Measurements from ENCODE around the gene MFSD6.
"Not testable (repeated sequence)": the region's sequence is repeated elsewhere in the genome, so short reads cannot be mapped to it uniquely, and the experiment has no call there.

The MFSD6 gene

GRCh38 chr2:190497428-190497827 lies 89.3 kb downstream of the MFSD6 start:
- peaks cover 30% of the 10 kb centered on the region for H3K4me1 Mint-ChIP-seq (ENCODE audit: low read depth)
- H3K27ac Mint-ChIP-seq, result no peak overlapping the region
- H3K4me3 Mint-ChIP-seq, result no peak overlapping the region
- H3K36me3 Mint-ChIP-seq (ENCODE audit: low read depth), result peaks cover 66% of the 10 kb centered on the region
- H3K9me3 Mint-ChIP-seq, result peaks cover 31% of the 10 kb centered on the region
- no peak for DNase-seq (ENCODE audit: low spot score)
- H3K27me3 Mint-ChIP-seq (ENCODE audit: low read depth), result no peaks in the 10 kb centered on the region

- H3K4me3 Mint-ChIP-seq, result no peak overlapping the region
- H3K9me3 Mint-ChIP-seq, result peaks cover 14% of the 10 kb centered on the region
- H3K36me3 Mint-ChIP-seq (ENCODE audit: low read depth), result peaks cover 59% of the 10 kb centered on the region
- H3K4me1 Mint-ChIP-seq (ENCODE audit: low read depth), result peaks cover 21% of the 10 kb centered on the region
- H3K27me3 Mint-ChIP-seq (ENCODE audit: low read depth), result no peaks in the 10 kb centered on the region
- H3K27ac Mint-ChIP-seq, result no peak overlapping the region
- DNase-seq (ENCODE audit: low spot score), result no peak
Observed at GRCh38 chr2:190499273-190499672, 91.1 kb downstream of the MFSD6 start.

GRCh38 chr2:190500054-190500502 lies 91.9 kb downstream of the MFSD6 start:
- H3K27ac Mint-ChIP-seq, result no peak overlapping the region
- H3K4me3 Mint-ChIP-seq, result no peak overlapping the region
- H3K36me3 Mint-ChIP-seq (ENCODE audit: low read depth), result peaks cover 57% of the 10 kb centered on the region
- peaks cover 11% of the 10 kb centered on the region for H3K9me3 Mint-ChIP-seq
- no peaks in the 10 kb centered on the region for H3K27me3 Mint-ChIP-seq (ENCODE audit: low read depth)
- no peak for DNase-seq (ENCODE audit: low spot score)
- H3K4me1 Mint-ChIP-seq (ENCODE audit: low read depth), result peaks cover 13% of the 10 kb centered on the region

- peaks cover 53% of the 10 kb centered on the region for H3K36me3 Mint-ChIP-seq (ENCODE audit: low read depth)
- H3K27ac Mint-ChIP-seq, result no peak overlapping the region
Observed at GRCh38 chr2:190501231-190501630, 93.1 kb downstream of the MFSD6 start.

GRCh38 chr2:190501702-190502407 lies 93.7 kb downstream of the MFSD6 start:
- Mint-ChIP-seq H3K27me3 (ENCODE audit: low read depth) (no peaks in the 10 kb centered on the region), H3K4me3 (no peak overlapping the region), H3K9me3 (no peaks in the 10 kb centered on the region), H3K27ac (no peak overlapping the region), H3K36me3 (ENCODE audit: low read depth) (peaks cover 53% of the 10 kb centered on the region), H3K4me1 (ENCODE audit: low read depth) (peaks cover 3% of the 10 kb centered on the region)
- no peak for DNase-seq (ENCODE audit: low spot score)

More at GRCh38 chr2:190501231-190501630, 93.1 kb downstream of the MFSD6 start:
- Mint-ChIP-seq H3K4me1 (ENCODE audit: low read depth) (peaks cover 3% of the 10 kb centered on the region), H3K4me3 (no peak overlapping the region), H3K9me3 (no peaks in the 10 kb centered on the region), H3K27me3 (ENCODE audit: low read depth) (no peaks in the 10 kb centered on the region)
- DNase-seq (ENCODE audit: low spot score), result no peak

- Mint-ChIP-seq H3K36me3 (ENCODE audit: low read depth) (peaks cover 49% of the 10 kb centered on the region), H3K4me1 (ENCODE audit: low read depth) (peaks cover 3% of the 10 kb centered on the region), H3K9me3 (no peaks in the 10 kb centered on the region), H3K27me3 (ENCODE audit: low read depth) (no peaks in the 10 kb centered on the region), H3K27ac (no peak overlapping the region), H3K4me3 (no peak overlapping the region)
- DNase-seq (ENCODE audit: low spot score), result no peak
Observed at GRCh38 chr2:190503088-190503487, 94.9 kb downstream of the MFSD6 start.

- Mint-ChIP-seq H3K4me1 (ENCODE audit: low read depth) (peaks cover 7% of the 10 kb centered on the region), H3K27me3 (ENCODE audit: low read depth) (no peaks in the 10 kb centered on the region), H3K27ac (no peak overlapping the region), H3K9me3 (no peaks in the 10 kb centered on the region), H3K36me3 (ENCODE audit: low read depth) (peaks cover 51% of the 10 kb centered on the region), H3K4me3 (no peak overlapping the region)
- DNase-seq (ENCODE audit: low spot score), result no peak
Observed at GRCh38 chr2:190504912-190505311, 96.8 kb downstream of the MFSD6 start.

- no peaks in the 10 kb centered on the region for H3K27me3 Mint-ChIP-seq (ENCODE audit: low read depth)
- no peaks in the 10 kb centered on the region for H3K9me3 Mint-ChIP-seq
- no peak overlapping the region for H3K27ac Mint-ChIP-seq
- H3K4me3 Mint-ChIP-seq, result no peak overlapping the region
- H3K36me3 Mint-ChIP-seq (ENCODE audit: low read depth), result peaks cover 49% of the 10 kb centered on the region
- peaks cover 7% of the 10 kb centered on the region for H3K4me1 Mint-ChIP-seq (ENCODE audit: low read depth)
- no peak for DNase-seq (ENCODE audit: low spot score)
Observed at GRCh38 chr2:190505696-190506095, 97.5 kb downstream of the MFSD6 start.

- Mint-ChIP-seq H3K9me3 (no peaks in the 10 kb centered on the region), H3K36me3 (ENCODE audit: low read depth) (peaks cover 49% of the 10 kb centered on the region), H3K4me3 (no peak overlapping the region), H3K27ac (no peak overlapping the region), H3K4me1 (ENCODE audit: low read depth) (peaks cover 7% of the 10 kb centered on the region), H3K27me3 (ENCODE audit: low read depth) (no peaks in the 10 kb centered on the region)
- DNase-seq (ENCODE audit: low spot score), result no peak
Observed at GRCh38 chr2:190506666-190507065, 98.5 kb downstream of the MFSD6 start.

GRCh38 chr2:190507135-190507534 lies 99.0 kb downstream of the MFSD6 start:
- Mint-ChIP-seq H3K27ac (no peak overlapping the region), H3K9me3 (no peaks in the 10 kb centered on the region), H3K4me3 (no peak overlapping the region), H3K36me3 (ENCODE audit: low read depth) (peaks cover 49% of the 10 kb centered on the region), H3K4me1 (ENCODE audit: low read depth) (peaks cover 7% of the 10 kb centered on the region), H3K27me3 (ENCODE audit: low read depth) (no peaks in the 10 kb centered on the region)
- DNase-seq (ENCODE audit: low spot score), result no peak

- H3K9me3 Mint-ChIP-seq; H3K27ac Mint-ChIP-seq; H3K4me3 Mint-ChIP-seq; DNase-seq (ENCODE audit: low spot score); H3K27me3 Mint-ChIP-seq (ENCODE audit: low read depth): not testable (repeated sequence)
- Mint-ChIP-seq H3K36me3 (ENCODE audit: low read depth) (peaks cover 48% of the 10 kb centered on the region), H3K4me1 (ENCODE audit: low read depth) (peaks cover 12% of the 10 kb centered on the region)
Observed at GRCh38 chr2:190509895-190510294, 101.7 kb downstream of the MFSD6 start.

GRCh38 chr2:190511104-190511503 lies 102.9 kb downstream of the MFSD6 start:
- no peaks in the 10 kb centered on the region for H3K9me3 Mint-ChIP-seq
- H3K36me3 Mint-ChIP-seq (ENCODE audit: low read depth), result peaks cover 44% of the 10 kb centered on the region
- H3K27ac Mint-ChIP-seq, result no peak overlapping the region
- H3K27me3 Mint-ChIP-seq (ENCODE audit: low read depth), result no peaks in the 10 kb centered on the region
- peaks cover 23% of the 10 kb centered on the region for H3K4me1 Mint-ChIP-seq (ENCODE audit: low read depth)
- DNase-seq (ENCODE audit: low spot score), result no peak
- H3K4me3 Mint-ChIP-seq, result no peak overlapping the region

- Mint-ChIP-seq H3K9me3 (no peaks in the 10 kb centered on the region), H3K27ac (no peak overlapping the region), H3K4me3 (no peak overlapping the region), H3K27me3 (ENCODE audit: low read depth) (no peaks in the 10 kb centered on the region), H3K4me1 (ENCODE audit: low read depth) (peaks cover 26% of the 10 kb centered on the region), H3K36me3 (ENCODE audit: low read depth) (peaks cover 42% of the 10 kb centered on the region)
- DNase-seq (ENCODE audit: low spot score), result no peak
Observed at GRCh38 chr2:190512539-190513095, 104.5 kb downstream of the MFSD6 start.

GRCh38 chr2:190513877-190514276 lies 105.7 kb downstream of the MFSD6 start:
- H3K27me3 Mint-ChIP-seq (ENCODE audit: low read depth), result no peaks in the 10 kb centered on the region
- H3K36me3 Mint-ChIP-seq (ENCODE audit: low read depth), result peaks cover 39% of the 10 kb centered on the region
- H3K27ac Mint-ChIP-seq, result no peak overlapping the region
- DNase-seq (ENCODE audit: low spot score), result no peak
- H3K4me1 Mint-ChIP-seq (ENCODE audit: low read depth), result peaks cover 27% of the 10 kb centered on the region
- H3K9me3 Mint-ChIP-seq, result no peaks in the 10 kb centered on the region
- no peak overlapping the region for H3K4me3 Mint-ChIP-seq

GRCh38 chr2:190514676-190515075 lies 106.5 kb downstream of the MFSD6 start:
- DNase-seq (ENCODE audit: low spot score), result no peak
- Mint-ChIP-seq H3K4me3 (no peak overlapping the region), H3K9me3 (no peaks in the 10 kb centered on the region), H3K4me1 (ENCODE audit: low read depth) (peaks cover 28% of the 10 kb centered on the region), H3K27me3 (ENCODE audit: low read depth) (no peaks in the 10 kb centered on the region), H3K36me3 (ENCODE audit: low read depth) (peaks cover 43% of the 10 kb centered on the region), H3K27ac (no peak overlapping the region)

Data from T-helper 2 cell treated with Interferon-gamma antibody and Interleukin-4, amounts not matched to agents 5 μg/mL and 100 μg/mL, for 36 hours (primary cell).